H9 (cell line): ENCODE data around the gene FSTL4. TPM values are rescaled to one million over a fixed set of nuclear protein-coding genes. Genes with fewer than 3 reads are reported as not detected.

Experiments used
- DNase-seq: peaks from one replicate; pipeline ENCODE4 v3.0.0-alpha.2; 2017
- H2AFZ ChIP-seq: one replicate; pipeline ENCODE4 v1.6.1; 2013; ENCODE audit warnings: mild to moderate bottlenecking, low read length, control low read depth, moderate library complexity
- H2AK5ac ChIP-seq: 2 replicates; pipeline ENCODE4 v1.6.1; 2013; ENCODE audit warnings: low read length, control low read depth, mixed read lengths; ENCODE audit not compliant: insufficient read length
- H2BK120ac ChIP-seq: one replicate; pipeline ENCODE4 v1.6.1; 2013; ENCODE audit warnings: low read depth, mild to moderate bottlenecking, low read length, control low read depth, inconsistent platforms; ENCODE audit not compliant: poor library complexity, severe bottlenecking
- H2BK12ac ChIP-seq: 2 replicates; pipeline ENCODE4 v1.6.1; 2013; ENCODE audit warnings: low read length, control low read depth, mixed read lengths, low read depth; ENCODE audit not compliant: insufficient read length
- H2BK15ac ChIP-seq: 2 replicates; pipeline ENCODE4 v1.6.1; 2013; ENCODE audit warnings: low read depth, low read length, control low read depth
- H2BK20ac ChIP-seq: one replicate; pipeline ENCODE4 v1.6.1; 2013; ENCODE audit warnings: low read depth, mild to moderate bottlenecking, low read length, control low read depth, inconsistent platforms; ENCODE audit not compliant: poor library complexity, severe bottlenecking
- H2BK5ac ChIP-seq: 2 replicates; pipeline ENCODE4 v1.6.1; 2013; ENCODE audit warnings: low read length, control low read depth, mixed read lengths; ENCODE audit not compliant: insufficient read length
- H3K14ac ChIP-seq: 2 replicates; pipeline ENCODE4 v1.6.1; 2013; ENCODE audit warnings: low read length, control low read depth; ENCODE audit not compliant: insufficient read depth
- H3K18ac ChIP-seq: 2 replicates; pipeline ENCODE4 v1.6.1; 2013; ENCODE audit warnings: low read depth, mild to moderate bottlenecking, mixed read lengths, low read length, control low read depth; ENCODE audit not compliant: insufficient read length
- H3K23ac ChIP-seq: 2 replicates; pipeline ENCODE4 v1.6.1; 2013; ENCODE audit warnings: low read length, control low read depth, mixed read lengths, low read depth; ENCODE audit not compliant: insufficient read length
- H3K23me2 ChIP-seq: 2 replicates; pipeline ENCODE4 v1.6.1; 2013; ENCODE audit warnings: low read depth, mild to moderate bottlenecking, mixed read lengths, low read length, control low read depth; ENCODE audit not compliant: insufficient read length, poor library complexity, severe bottlenecking
- H3K27ac ChIP-seq: 2 replicates; pipeline ENCODE4 v1.5.1; 2013; ENCODE audit warnings: low read length, control low read depth, mixed read lengths, low read depth; ENCODE audit not compliant: insufficient read length
- H3K27me3 ChIP-seq: 2 replicates; pipeline ENCODE4 v1.6.1; 2013; ENCODE audit warnings: low read length, control low read depth, inconsistent platforms; ENCODE audit not compliant: insufficient read depth
- H3K4ac ChIP-seq: 2 replicates; pipeline ENCODE4 v1.6.1; 2013; ENCODE audit warnings: low read depth, mild to moderate bottlenecking, control low read depth, inconsistent platforms, low read length, moderate library complexity
- H3K4me1 ChIP-seq: 2 replicates; pipeline ENCODE4 v1.6.1; 2013; ENCODE audit warnings: low read length, control low read depth, inconsistent platforms; ENCODE audit not compliant: insufficient read depth
- H3K4me2 ChIP-seq: 2 replicates; pipeline ENCODE4 v1.6.1; 2013; ENCODE audit warnings: low read length, control low read depth, mixed read lengths; ENCODE audit not compliant: insufficient read length, insufficient read depth
- H3K56ac ChIP-seq: 2 replicates; pipeline ENCODE4 v1.6.1; 2013; ENCODE audit warnings: low read depth, mild to moderate bottlenecking, mixed read lengths, low read length, control low read depth; ENCODE audit not compliant: insufficient read length
- H3K79me1 ChIP-seq: 2 replicates; pipeline ENCODE4 v1.6.1; 2013; ENCODE audit warnings: low read depth, mild to moderate bottlenecking, moderate library complexity, low read length, control low read depth, inconsistent platforms; ENCODE audit not compliant: insufficient read depth, poor library complexity, severe bottlenecking
- H3K79me2 ChIP-seq: 2 replicates; pipeline ENCODE4 v1.6.1; 2013; ENCODE audit warnings: low read length, control low read depth, inconsistent platforms; ENCODE audit not compliant: insufficient read depth
- H3K9ac ChIP-seq: 2 replicates; pipeline ENCODE4 v1.6.1; 2013; ENCODE audit warnings: low read length, control low read depth, mixed read lengths; ENCODE audit not compliant: insufficient read length; ENCODE audit errors: extremely low read depth
- H3K9me3 ChIP-seq: one replicate; pipeline ENCODE4 v1.6.1; 2013; ENCODE audit warnings: low read depth, low read length, inconsistent platforms; ENCODE audit not compliant: control insufficient read depth
- H3T11ph ChIP-seq: one replicate; pipeline ENCODE4 v1.6.1; 2013; ENCODE audit warnings: mild to moderate bottlenecking, low read length, control low read depth, inconsistent platforms
- H4K20me1 ChIP-seq: one replicate; pipeline ENCODE4 v1.6.1; 2013; ENCODE audit not compliant: control insufficient read depth, insufficient read length, insufficient read depth
- H4K5ac ChIP-seq: 2 replicates; pipeline ENCODE4 v1.6.1; 2013; ENCODE audit warnings: low read depth, mild to moderate bottlenecking, mixed read lengths, low read length, control low read depth; ENCODE audit not compliant: insufficient read length
- H4K8ac ChIP-seq: replicated peaks from 2 replicates; pipeline ENCODE4 v1.6.1; 2013; ENCODE audit warnings: low read length, control low read depth, mixed read lengths, low read depth; ENCODE audit not compliant: insufficient read length
- H4K91ac ChIP-seq: 2 replicates; pipeline ENCODE4 v1.6.1; 2013; ENCODE audit warnings: low read depth, mild to moderate bottlenecking, moderate library complexity, mixed read lengths, low read length, control low read depth; ENCODE audit not compliant: insufficient read length
- H3K27ac Mint-ChIP-seq, 3 experiments: 2 replicates in 2 of 3; 3 replicates in 1 of 3; pipeline ENCODE4 v1.8.0; 2020 to 2021; ENCODE audit warnings: mixed read lengths in 3 of 3, mild to moderate bottlenecking in 1 of 3, moderate library complexity in 1 of 3
- H3K27me3 Mint-ChIP-seq: 2 replicates; pipeline ENCODE4 v1.8.0; 2021; ENCODE audit warnings: low read depth, mild to moderate bottlenecking, moderate library complexity, mixed read lengths
- H3K36me3 Mint-ChIP-seq, 3 experiments: 2 replicates in 2 of 3; 3 replicates in 1 of 3; pipeline ENCODE4 v1.8.0; 2020 to 2021; ENCODE audit warnings: low read depth in 3 of 3, mixed read lengths in 3 of 3; ENCODE audit not compliant: insufficient read depth in 1 of 3
- H3K4me1 Mint-ChIP-seq, 2 experiments: 2 replicates each; pipeline ENCODE4 v1.8.0; 2020; ENCODE audit warnings: mixed read lengths in 2 of 2
- H3K4me3 Mint-ChIP-seq, 2 experiments: 2 replicates in 1 of 2; 3 replicates in 1 of 2; pipeline ENCODE4 v1.8.0; 2020 to 2021; ENCODE audit warnings: mild to moderate bottlenecking in 2 of 2, mixed read lengths in 2 of 2, moderate library complexity in 1 of 2
- H3K9me3 Mint-ChIP-seq, 2 experiments: 2 replicates in 1 of 2; 3 replicates in 1 of 2; pipeline ENCODE4 v1.8.0; 2020; ENCODE audit warnings: mild to moderate bottlenecking in 2 of 2, mixed read lengths in 2 of 2, moderate library complexity in 1 of 2
- CTCF ChIP-seq: fragments of 200-600 bp; sonication (generic); conservative IDR thresholded peaks from 3 replicates; pipeline ENCODE4 v1.8.0; 2021; ENCODE audit warnings: antibody characterized with exemption, mild to moderate bottlenecking
- WGBS: extraction: QIAGEN DNeasy Blood & Tissue Kit; methylation state at CpG from one replicate; pipeline ENCODE4 v1.1.7; 2013; ENCODE audit warnings: missing lambda C conversion rate, low lambda C conversion rate, mixed read lengths; ENCODE audit not compliant: insufficient read length; ENCODE audit errors: extremely low coverage; 5-methylcytosine and 5-hydroxymethylcytosine counted together
- total RNA-seq: library from RNA; stranded (reverse); gene quantifications from 2 replicates; pipeline ENCODE4 v1.2.1, GENCODE V29; 2021

The FSTL4 gene
- total RNA-seq, 1 experiment from 2014 or later, result 5.7 TPM

DNA sequence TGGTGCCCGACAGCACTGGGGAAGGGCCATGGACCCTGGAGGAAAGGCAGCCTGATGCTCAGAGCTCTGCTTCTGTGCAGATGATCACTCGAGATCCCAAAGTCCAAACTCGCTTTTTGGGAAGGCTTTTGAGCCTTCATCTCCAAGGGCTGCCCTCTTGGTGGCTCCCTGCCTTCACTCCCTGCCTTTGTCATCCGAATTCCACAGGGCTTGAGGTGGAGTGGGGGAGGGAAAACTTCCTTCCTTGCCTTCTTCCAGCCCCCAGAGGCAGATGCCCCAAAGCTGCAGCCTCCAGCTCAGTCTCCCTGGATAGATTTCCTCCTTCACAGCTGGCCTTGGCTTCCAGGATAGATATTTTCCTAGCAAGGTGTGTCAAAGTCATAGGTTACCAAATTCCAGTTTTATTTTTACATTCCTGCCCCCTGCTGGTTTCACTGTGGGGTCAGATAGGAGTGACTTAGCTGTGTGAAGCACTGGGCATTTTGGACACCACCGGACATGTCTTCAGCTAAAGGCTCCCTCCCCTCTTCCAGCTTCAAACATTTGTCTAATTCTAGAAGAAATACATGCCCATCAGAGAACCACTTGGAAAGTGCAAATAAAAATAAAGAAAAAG is 292.3 kb downstream of the FSTL4 start:
- Histone ChIP-seq H2BK5ac (no peak overlapping the region), H3K23ac (no peak overlapping the region), H2BK12ac (no peak overlapping the region), H3K79me1 (no peaks in the 10 kb centered on the region), H2BK15ac (no peak overlapping the region), H3K27me3 (no peaks in the 10 kb centered on the region; the same call in 1 of the 2 replicates), H4K20me1 (no peaks in the 10 kb centered on the region), H2BK20ac (no peak overlapping the region), H3K9me3 (no peaks in the 10 kb centered on the region), H2AK5ac (no peak overlapping the region), H3K56ac (no peak overlapping the region), H2BK120ac (no peak overlapping the region), H4K5ac (no peak overlapping the region), H3K23me2 (no peaks in the 10 kb centered on the region), H3K4me1 (peaks cover 3% of the 10 kb centered on the region; the same call in 1 of the 2 replicates), H3T11ph (no peak overlapping the region), H3K79me2 (no peaks in the 10 kb centered on the region), H2AFZ (no peak overlapping the region), H3K4ac (no peak overlapping the region), H4K8ac (no peak overlapping the region), H4K91ac (no peak overlapping the region), H3K18ac (no peak overlapping the region), H3K27ac (no peak overlapping the region), H3K9ac (no peak overlapping the region), H3K14ac (no peak overlapping the region), H3K4me2 (no peak overlapping the region)
- WGBS, result no CpG with 5 or more reads among the region's 5 CpGs
- no peaks in the 10 kb centered on the region; a peak in 2 of 7 replicates for H3K36me3 Mint-ChIP-seq
- TF ChIP-seq CTCF, result 0 out of 3 replicates have a peak, but pooled peaks have one; percentile 9
- H3K4me1 Mint-ChIP-seq, result peaks cover 50 to 51% of the 10 kb centered on the region in 2 experiments
- H3K9me3 Mint-ChIP-seq, result no peaks in the 10 kb centered on the region
- H3K27me3 Mint-ChIP-seq, result peaks cover 2% of the 10 kb centered on the region; the same call in 1 of the 2 replicates
- no peak overlapping the region for H3K4me3 Mint-ChIP-seq
- H3K27ac Mint-ChIP-seq, result peak overlapping the region in 1 of 3 experiments; percentile 90; a peak in 1 of 7 replicates
- DNase-seq, result no peak
